B cell (primary cell): Measurements from ENCODE around the gene KRT35.

Experiments
- EZH2 ChIP-seq: IDR thresholded peaks from 2 replicates; pipeline ENCODE4 v1.6.1; 2012; ENCODE audit warnings: borderline replicate concordance, low read depth, mild to moderate bottlenecking, moderate library complexity, low read length; ENCODE audit not compliant: insufficient read depth, poor library complexity, severe bottlenecking
- TF ChIP-seq, protein P1 (sequence below): fragments of 200-600 bp; IDR thresholded peaks from one replicate; pipeline ENCODE4 v1.8.0; 2022; ENCODE audit warnings: antibody characterized with exemption, mild to moderate bottlenecking

DNA sequence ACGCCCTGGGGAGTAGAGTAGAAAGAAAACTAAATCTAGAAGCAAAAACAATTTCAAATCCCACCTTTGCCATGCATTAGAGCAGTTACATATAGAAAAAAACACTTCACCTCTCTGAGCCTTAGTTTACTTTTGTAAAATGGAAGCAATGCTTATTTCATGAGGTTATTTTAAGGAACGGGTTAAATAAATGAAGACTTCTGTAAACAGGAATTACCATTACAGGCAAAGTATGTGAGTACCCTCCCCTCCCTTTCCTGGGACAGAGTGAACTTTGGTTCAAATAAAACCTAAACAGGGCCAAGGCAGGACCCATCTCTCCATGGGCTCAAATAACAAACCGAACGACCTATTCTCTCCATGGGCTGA is 42.3 kb upstream of the KRT35 start:
- TF ChIP-seq EZH2 = no peak
- TF ChIP-seq, protein P1, sequence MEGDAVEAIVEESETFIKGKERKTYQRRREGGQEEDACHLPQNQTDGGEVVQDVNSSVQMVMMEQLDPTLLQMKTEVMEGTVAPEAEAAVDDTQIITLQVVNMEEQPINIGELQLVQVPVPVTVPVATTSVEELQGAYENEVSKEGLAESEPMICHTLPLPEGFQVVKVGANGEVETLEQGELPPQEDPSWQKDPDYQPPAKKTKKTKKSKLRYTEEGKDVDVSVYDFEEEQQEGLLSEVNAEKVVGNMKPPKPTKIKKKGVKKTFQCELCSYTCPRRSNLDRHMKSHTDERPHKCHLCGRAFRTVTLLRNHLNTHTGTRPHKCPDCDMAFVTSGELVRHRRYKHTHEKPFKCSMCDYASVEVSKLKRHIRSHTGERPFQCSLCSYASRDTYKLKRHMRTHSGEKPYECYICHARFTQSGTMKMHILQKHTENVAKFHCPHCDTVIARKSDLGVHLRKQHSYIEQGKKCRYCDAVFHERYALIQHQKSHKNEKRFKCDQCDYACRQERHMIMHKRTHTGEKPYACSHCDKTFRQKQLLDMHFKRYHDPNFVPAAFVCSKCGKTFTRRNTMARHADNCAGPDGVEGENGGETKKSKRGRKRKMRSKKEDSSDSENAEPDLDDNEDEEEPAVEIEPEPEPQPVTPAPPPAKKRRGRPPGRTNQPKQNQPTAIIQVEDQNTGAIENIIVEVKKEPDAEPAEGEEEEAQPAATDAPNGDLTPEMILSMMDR = no peak
